OCI-LY1 (cell line): ENCODE data around the gene PRR5L.
"Not testable (repeated sequence)": the region's sequence is repeated elsewhere in the genome, so short reads cannot be mapped to it uniquely, and the experiment has no call there.

ENCODE experiments used
- H2AFZ ChIP-seq: fragments of 200-600 bp; sonication (generic), shearing (Covaris generic); 2 replicates; pipeline ENCODE4 v1.6.0; 2014; ENCODE audit warnings: antibody characterized with exemption, mild to moderate bottlenecking, low read length
- H3F3A ChIP-seq: fragments of 200-600 bp; sonication (generic), shearing (Covaris generic); 2 replicates; pipeline ENCODE4 v1.6.0; 2014; ENCODE audit warnings: mild to moderate bottlenecking, antibody characterized with exemption, low read length, moderate library complexity; ENCODE audit not compliant: insufficient read depth
- H3K27ac ChIP-seq: fragments of 200-600 bp; sonication (generic); 2 replicates; pipeline ENCODE4 v1.5.1; 2014; ENCODE audit warnings: low read length, mixed run types, mild to moderate bottlenecking, low read depth; ENCODE audit not compliant: poor library complexity, severe bottlenecking
- H3K27me3 ChIP-seq: fragments of 200-600 bp; sonication (generic); 2 replicates; pipeline ENCODE4 v1.6.0; 2014; ENCODE audit warnings: antibody characterized with exemption, mild to moderate bottlenecking, low read length, moderate library complexity; ENCODE audit not compliant: insufficient read depth
- H3K36me3 ChIP-seq: fragments of 200-600 bp; sonication (generic); 2 replicates; pipeline ENCODE4 v1.6.1; 2014; ENCODE audit warnings: mild to moderate bottlenecking, antibody characterized with exemption, low read length, moderate library complexity, mixed read lengths; ENCODE audit not compliant: insufficient read depth
- H3K4me1 ChIP-seq: fragments of 200-600 bp; sonication (generic); 2 replicates; pipeline ENCODE4 v1.5.1; 2014; ENCODE audit warnings: mild to moderate bottlenecking, low read length, moderate library complexity; ENCODE audit not compliant: insufficient read depth, severe bottlenecking
- H3K4me2 ChIP-seq: fragments of 200-600 bp; sonication (generic), shearing (Covaris generic); 2 replicates; pipeline ENCODE4 v1.6.1; 2014; ENCODE audit warnings: low read length
- H3K4me3 ChIP-seq: fragments of 200-600 bp; sonication (generic); 2 replicates; pipeline ENCODE4 v1.5.1; 2014; ENCODE audit warnings: low read length, low read depth, mild to moderate bottlenecking, mixed read lengths; ENCODE audit not compliant: poor library complexity, severe bottlenecking
- H3K79me2 ChIP-seq: fragments of 200-600 bp; shearing (Covaris generic); 2 replicates; pipeline ENCODE4 v1.6.1; 2016; ENCODE audit warnings: mixed run types, low read length, mixed read lengths; ENCODE audit not compliant: insufficient read depth
- H3K9ac ChIP-seq: fragments of 200-600 bp; sonication (generic), shearing (Covaris generic); 2 replicates; pipeline ENCODE4 v1.6.1; 2014; ENCODE audit warnings: mild to moderate bottlenecking, low read length, mixed read lengths
- H3K9me2 ChIP-seq: fragments of 200-600 bp; sonication (generic), shearing (Covaris generic); 2 replicates; pipeline ENCODE4 v1.6.1; 2014; ENCODE audit warnings: low read depth, mild to moderate bottlenecking, low read length, mixed read lengths
- H3K9me3 ChIP-seq: fragments of 200-600 bp; shearing (Covaris generic); 2 replicates; pipeline ENCODE4 v1.6.1; 2014; ENCODE audit warnings: low read length, mixed read lengths
- H4K20me1 ChIP-seq: fragments of 200-600 bp; sonication (generic), shearing (Covaris generic); 2 replicates; pipeline ENCODE4 v1.6.0; 2016; ENCODE audit warnings: mild to moderate bottlenecking, low read length; ENCODE audit not compliant: insufficient read depth
- EZH2 ChIP-seq: fragments of 200-600 bp; sonication (generic), shearing (Covaris generic); IDR thresholded peaks from 2 replicates; pipeline ENCODE4 v1.8.0; 2017; ENCODE audit warnings: borderline replicate concordance, mixed run types, mild to moderate bottlenecking, antibody characterized with exemption, low read length, moderate library complexity, mixed read lengths
- TF ChIP-seq, protein P1 (sequence below): fragments of 200-600 bp; sonication (generic), shearing (Covaris generic); IDR thresholded peaks from 2 replicates; pipeline ENCODE4 v1.5.1; 2017; ENCODE audit warnings: mild to moderate bottlenecking, antibody characterized with exemption, low read length, moderate library complexity, mixed read lengths

The PRR5L gene

DNA sequence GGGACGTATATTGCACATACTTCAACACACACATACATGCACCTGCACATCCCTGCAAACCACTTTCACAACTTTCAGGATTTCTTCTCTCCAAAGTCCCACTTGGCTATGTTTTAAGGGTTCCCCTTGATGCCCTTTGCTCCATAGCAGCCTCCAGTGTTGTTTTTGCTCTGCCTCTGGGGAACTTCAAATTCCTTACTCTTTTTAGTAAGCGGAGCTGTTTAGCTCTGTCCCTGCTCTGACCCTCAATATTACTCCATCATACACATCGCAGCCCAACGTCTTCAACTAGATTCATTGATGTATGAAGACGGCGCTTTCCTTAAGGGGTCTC is 18.3 kb downstream of the PRR5L start:
- Histone ChIP-seq H4K20me1 (no peaks in the 10 kb centered on the region), H3K4me2 (no peak overlapping the region), H3K79me2 (no peaks in the 10 kb centered on the region), H3K9me2 (no peaks in the 10 kb centered on the region), H3K4me3 (no peak overlapping the region), H3K27ac (no peak overlapping the region), H3K9me3 (no peaks in the 10 kb centered on the region), H3K27me3 (no peaks in the 10 kb centered on the region), H2AFZ (no peak overlapping the region), H3K36me3 (no peaks in the 10 kb centered on the region), H3K9ac (no peak overlapping the region), H3F3A (no peaks in the 10 kb centered on the region), H3K4me1 (no peaks in the 10 kb centered on the region)
- TF ChIP-seq EZH2, result no peak

DNA sequence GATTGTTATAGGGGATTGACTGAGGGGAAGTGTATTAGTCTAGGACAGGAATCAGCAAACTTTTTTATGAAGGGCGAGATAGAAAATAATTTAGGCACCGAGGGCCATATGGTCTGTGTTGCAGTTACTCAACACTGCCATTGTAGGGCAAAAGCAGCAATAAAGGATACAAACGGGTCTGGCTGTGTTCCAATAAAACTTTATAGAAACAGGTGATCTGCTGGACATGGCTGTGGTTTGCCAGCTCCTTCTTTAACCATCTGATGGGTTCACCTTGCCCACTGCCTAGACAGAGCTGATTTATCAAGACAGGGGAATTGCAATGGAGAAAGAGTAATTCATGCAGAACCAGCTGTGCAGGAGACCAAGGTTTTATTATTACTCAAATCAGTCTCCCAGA is 20.0 kb downstream of the PRR5L start:
- no peak overlapping the region for H3K4me3 ChIP-seq
- no peak overlapping the region for H3K4me2 ChIP-seq
- H3K9me3 ChIP-seq, result no peaks in the 10 kb centered on the region
- H3K27me3 ChIP-seq, result no peaks in the 10 kb centered on the region
- no peak overlapping the region for H3K9ac ChIP-seq
- H3K36me3 ChIP-seq, result no peaks in the 10 kb centered on the region
- H3K4me1 ChIP-seq, result no peaks in the 10 kb centered on the region
- H3F3A ChIP-seq, result no peaks in the 10 kb centered on the region
- no peaks in the 10 kb centered on the region for H4K20me1 ChIP-seq
- no peak for TF ChIP-seq EZH2
- H2AFZ ChIP-seq, result no peak overlapping the region
- H3K9me2 ChIP-seq, result no peaks in the 10 kb centered on the region
- no peak overlapping the region for H3K27ac ChIP-seq
- H3K79me2 ChIP-seq, result no peaks in the 10 kb centered on the region

DNA sequence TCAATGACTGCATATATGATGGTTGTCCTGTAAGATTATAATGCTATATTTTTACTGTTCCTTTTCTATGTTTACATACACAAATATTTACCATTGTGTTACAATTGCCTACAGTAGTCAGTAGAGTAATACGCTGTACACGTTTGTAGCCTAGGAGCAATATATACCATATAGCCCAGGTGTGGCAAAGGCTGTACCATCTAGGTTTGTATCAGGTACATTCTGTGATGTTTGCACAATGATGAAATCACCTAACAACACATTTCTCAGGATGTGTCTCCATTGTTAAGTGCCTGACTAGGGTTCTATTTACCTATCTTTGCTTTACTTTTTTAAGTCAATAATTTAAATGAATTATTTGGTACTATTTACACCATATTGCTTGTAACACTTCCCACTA is 21.9 kb downstream of the PRR5L start:
- H3K9me3 ChIP-seq, result no peaks in the 10 kb centered on the region
- no peak for TF ChIP-seq EZH2
- TF ChIP-seq, protein P1, sequence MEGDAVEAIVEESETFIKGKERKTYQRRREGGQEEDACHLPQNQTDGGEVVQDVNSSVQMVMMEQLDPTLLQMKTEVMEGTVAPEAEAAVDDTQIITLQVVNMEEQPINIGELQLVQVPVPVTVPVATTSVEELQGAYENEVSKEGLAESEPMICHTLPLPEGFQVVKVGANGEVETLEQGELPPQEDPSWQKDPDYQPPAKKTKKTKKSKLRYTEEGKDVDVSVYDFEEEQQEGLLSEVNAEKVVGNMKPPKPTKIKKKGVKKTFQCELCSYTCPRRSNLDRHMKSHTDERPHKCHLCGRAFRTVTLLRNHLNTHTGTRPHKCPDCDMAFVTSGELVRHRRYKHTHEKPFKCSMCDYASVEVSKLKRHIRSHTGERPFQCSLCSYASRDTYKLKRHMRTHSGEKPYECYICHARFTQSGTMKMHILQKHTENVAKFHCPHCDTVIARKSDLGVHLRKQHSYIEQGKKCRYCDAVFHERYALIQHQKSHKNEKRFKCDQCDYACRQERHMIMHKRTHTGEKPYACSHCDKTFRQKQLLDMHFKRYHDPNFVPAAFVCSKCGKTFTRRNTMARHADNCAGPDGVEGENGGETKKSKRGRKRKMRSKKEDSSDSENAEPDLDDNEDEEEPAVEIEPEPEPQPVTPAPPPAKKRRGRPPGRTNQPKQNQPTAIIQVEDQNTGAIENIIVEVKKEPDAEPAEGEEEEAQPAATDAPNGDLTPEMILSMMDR, result no peak
- no peaks in the 10 kb centered on the region for H3K36me3 ChIP-seq
- H3F3A ChIP-seq, result no peaks in the 10 kb centered on the region
- no peaks in the 10 kb centered on the region for H4K20me1 ChIP-seq
- no peak overlapping the region for H3K27ac ChIP-seq
- no peaks in the 10 kb centered on the region for H3K9me2 ChIP-seq
- H2AFZ ChIP-seq, result no peak overlapping the region
- no peak overlapping the region for H3K4me2 ChIP-seq
- no peak overlapping the region for H3K9ac ChIP-seq
- H3K79me2 ChIP-seq, result no peaks in the 10 kb centered on the region
- no peak overlapping the region for H3K4me3 ChIP-seq
- H3K27me3 ChIP-seq, result no peaks in the 10 kb centered on the region
- H3K4me1 ChIP-seq, result no peaks in the 10 kb centered on the region

DNA sequence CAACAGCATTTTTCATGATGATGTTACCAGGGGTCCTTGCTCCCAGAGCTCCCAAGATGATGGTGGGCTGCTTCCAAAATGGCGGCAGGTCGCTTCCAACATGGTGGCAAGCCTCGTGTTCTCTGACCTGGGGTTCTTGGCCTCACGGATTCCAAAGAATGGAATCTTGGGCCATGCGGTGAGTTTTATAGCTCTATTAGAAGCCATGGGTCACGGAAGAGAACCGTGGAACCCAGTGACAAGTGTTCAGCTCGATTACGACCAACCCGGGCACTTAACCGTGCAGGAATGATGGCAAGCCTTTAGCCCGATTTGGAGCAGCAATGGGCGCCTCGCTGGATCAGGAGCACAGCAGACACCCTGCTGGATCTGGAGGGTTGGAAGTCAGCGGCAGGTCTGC is 28.9 kb downstream of the PRR5L start:
- H4K20me1 ChIP-seq, H3K4me2 ChIP-seq, H3K4me3 ChIP-seq, H2AFZ ChIP-seq, H3K27ac ChIP-seq, H3K9ac ChIP-seq, H3K9me3 ChIP-seq, H3K4me1 ChIP-seq, H3K79me2 ChIP-seq, H3K27me3 ChIP-seq, H3K36me3 ChIP-seq, H3F3A ChIP-seq, H3K9me2 ChIP-seq: not testable (repeated sequence)

DNA sequence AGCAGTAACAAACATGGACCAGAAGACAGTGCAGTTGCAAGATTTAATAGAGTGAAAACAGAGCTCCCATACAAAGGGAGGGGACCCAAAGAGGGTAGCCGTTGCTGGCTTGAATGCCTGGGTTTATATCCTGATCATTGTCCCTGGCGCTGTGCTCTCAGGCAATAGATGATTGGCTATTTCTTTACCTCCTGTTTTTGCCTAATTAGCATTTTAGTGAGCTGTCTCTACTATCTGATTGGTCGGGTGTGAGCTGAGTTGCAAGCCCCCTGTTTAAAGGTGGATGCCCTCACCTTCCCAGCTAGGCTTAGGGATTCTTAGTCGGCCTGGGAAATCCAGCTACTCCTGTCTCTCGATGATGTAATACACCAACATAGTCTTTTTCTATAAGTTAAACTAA is 29.3 kb downstream of the PRR5L start:
- H2AFZ ChIP-seq, H3K4me2 ChIP-seq, H3K36me3 ChIP-seq, H3K9me3 ChIP-seq, H3K4me1 ChIP-seq, H4K20me1 ChIP-seq, H3K9ac ChIP-seq, H3K27ac ChIP-seq, H3K27me3 ChIP-seq, H3K79me2 ChIP-seq, H3K9me2 ChIP-seq, H3F3A ChIP-seq, H3K4me3 ChIP-seq: not testable (repeated sequence)
